HG02840 (cell line): Measurements from ENCODE around the gene MED27.

Experiments used
- ATAC-seq: cut with Tn5 transposase; IDR thresholded peaks from one replicate; pipeline ENCODE4 v1.9.1; 2021; ENCODE audit warnings: mild to moderate bottlenecking, moderate library complexity, moderate number of reproducible peaks; ENCODE audit not compliant: unreplicated experiment, low FRiP score

MED27 gene

GRCh38 chr9:132002643-132003318 is 76.9 kb downstream of the MED27 start:
- no peak for ATAC-seq

- ATAC-seq, result no peak
Observed at GRCh38 chr9:132001567-132001966, 78.1 kb downstream of the MED27 start.

- ATAC-seq, result no peak
Observed at GRCh38 chr9:132000659-132001058, 79.0 kb downstream of the MED27 start.

- no peak for ATAC-seq
Observed at GRCh38 chr9:131999692-132000551, 79.7 kb downstream of the MED27 start.

GRCh38 chr9:131997779-131998178 is 81.9 kb downstream of the MED27 start:
- ATAC-seq, result no peak

GRCh38 chr9:131997076-131997475 is 82.6 kb downstream of the MED27 start:
- no peak for ATAC-seq

- ATAC-seq, result no peak
Observed at GRCh38 chr9:131995382-131995781, 84.3 kb downstream of the MED27 start.

GRCh38 chr9:131994364-131995125 is 85.1 kb downstream of the MED27 start:
- ATAC-seq, result no peak

GRCh38 chr9:131992906-131993657 is 86.6 kb downstream of the MED27 start:
- no peak for ATAC-seq

GRCh38 chr9:131987232-131987631 is 92.4 kb downstream of the MED27 start:
- ATAC-seq, result no peak

DNA sequence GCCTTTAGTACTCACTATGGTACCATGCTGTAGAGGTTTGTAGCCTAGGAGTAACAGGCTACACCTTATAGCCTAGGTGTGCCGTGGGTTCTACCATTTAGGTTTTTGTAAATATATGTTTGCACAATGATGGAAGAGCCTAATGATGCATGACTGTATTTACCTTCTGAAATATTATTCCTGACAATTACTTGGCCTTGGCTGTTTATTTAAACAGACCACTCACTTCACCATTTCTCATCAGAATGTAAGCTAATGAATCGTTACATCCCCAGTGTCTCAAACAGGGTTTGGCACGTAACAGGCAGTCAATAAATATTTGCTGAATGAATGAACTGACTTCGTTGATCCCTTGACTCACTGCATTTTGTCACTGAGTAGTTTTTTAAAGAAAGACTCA is 93.1 kb downstream of the MED27 start:
- no peak for ATAC-seq

DNA sequence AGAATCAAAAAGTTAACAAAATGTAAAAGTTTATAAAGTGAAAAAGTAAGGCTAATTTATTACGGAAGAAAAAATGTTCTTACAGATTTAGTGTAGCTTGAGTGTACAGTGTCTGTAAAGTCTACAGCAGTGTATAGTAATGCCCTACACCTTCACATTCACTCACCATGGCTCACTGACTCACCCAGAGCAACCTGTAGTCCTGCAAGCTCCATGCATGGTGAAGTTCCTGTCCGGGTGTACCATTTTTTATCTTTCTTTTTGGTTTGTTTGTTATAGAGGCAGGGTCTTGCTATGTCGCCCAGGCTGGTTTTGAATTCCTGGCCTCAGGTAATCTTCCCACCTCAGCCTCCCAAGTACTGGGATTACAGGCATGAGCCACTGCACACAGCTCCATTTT is 93.6 kb downstream of the MED27 start:
- ATAC-seq, result no peak

DNA sequence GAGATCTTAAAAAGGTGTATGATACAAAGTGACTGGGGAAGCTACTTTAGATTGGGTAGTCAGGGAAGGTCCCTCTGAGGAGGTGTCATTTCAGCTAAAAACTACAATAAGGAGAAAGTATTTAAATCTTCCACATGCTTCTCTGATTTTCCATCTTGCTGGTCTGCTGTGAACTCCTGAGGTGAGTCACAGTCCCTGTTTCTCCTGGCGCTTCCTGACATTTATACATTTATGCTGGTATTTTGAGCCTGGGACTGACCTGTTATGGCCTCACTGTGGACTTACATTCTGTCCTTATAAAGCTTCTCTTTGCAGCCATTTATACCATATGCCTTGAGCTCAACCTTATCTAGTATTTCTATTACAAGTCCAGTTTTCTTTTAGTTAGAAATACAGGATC is 95.1 kb downstream of the MED27 start:
- ATAC-seq, result no peak

- ATAC-seq, result no peak
Observed at GRCh38 chr9:131982671-131983239, 96.9 kb downstream of the MED27 start.

GRCh38 chr9:131982102-131982501 is 97.6 kb downstream of the MED27 start:
- ATAC-seq, result no peak

DNA sequence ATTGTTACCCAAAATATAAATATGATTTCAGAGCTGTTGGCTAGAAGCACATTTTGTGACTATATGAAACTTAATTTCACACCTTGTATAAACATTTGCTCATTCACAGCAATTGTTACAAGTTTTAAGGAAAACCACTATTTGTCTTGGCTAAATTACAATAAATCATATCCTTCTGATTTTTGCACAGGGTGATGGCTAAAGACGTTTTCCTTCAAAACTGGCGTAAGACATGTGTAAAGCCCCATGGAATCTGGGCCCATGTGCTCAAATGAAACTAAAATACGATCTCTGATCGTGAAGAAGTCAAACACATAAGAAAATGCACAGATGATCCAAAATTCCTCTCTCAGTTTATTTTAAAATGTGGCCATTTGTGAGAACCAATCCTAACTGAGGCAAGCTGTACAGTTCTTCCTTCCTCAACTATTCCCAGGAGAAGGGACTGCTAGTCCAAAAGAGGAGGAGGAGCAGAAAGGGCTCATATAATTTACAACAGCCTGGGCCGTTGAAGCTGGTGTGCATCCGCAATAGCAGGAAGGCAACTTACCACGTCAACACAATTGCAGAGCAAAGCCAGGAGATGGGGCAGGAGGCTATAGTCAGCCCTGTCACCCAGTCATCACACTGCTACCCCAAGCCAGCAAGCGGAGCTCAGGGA is 98.4 kb downstream of the MED27 start:
- no peak for ATAC-seq

DNA sequence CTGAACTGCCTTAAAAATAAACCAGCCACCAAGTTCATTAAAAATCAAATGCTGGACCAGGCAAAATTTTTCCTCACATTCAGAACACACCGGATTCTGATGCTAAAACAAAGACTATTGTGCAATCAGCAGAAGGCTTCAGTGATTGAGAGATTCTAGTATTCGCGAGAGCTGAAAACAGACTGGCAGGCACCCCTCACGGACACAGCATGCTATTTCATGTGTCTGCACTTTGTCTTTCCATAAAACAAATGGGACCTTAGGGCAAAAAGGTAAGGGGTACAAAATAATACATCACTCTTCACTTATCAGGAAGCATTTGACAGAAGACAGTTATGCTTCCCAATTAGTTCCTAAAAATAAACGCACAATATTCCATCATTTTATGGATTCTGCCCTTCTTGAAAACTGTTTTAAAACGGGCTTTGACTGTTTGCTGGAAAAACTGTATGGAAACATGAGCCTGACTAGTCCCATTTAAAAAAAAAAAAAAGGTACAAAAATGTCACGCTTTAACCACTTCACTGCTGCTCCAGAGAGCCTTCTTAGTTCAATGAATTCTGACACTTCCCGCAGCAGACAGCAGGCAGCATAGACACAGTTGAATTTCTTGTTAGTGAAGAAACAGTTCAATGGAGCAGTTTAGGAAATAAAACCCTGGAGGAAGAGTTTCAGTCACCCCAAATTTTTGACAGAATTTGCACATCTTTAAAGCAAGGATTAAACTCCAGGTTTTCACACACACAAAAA is 99.2 kb downstream of the MED27 start:
- ATAC-seq, result no peak

DNA sequence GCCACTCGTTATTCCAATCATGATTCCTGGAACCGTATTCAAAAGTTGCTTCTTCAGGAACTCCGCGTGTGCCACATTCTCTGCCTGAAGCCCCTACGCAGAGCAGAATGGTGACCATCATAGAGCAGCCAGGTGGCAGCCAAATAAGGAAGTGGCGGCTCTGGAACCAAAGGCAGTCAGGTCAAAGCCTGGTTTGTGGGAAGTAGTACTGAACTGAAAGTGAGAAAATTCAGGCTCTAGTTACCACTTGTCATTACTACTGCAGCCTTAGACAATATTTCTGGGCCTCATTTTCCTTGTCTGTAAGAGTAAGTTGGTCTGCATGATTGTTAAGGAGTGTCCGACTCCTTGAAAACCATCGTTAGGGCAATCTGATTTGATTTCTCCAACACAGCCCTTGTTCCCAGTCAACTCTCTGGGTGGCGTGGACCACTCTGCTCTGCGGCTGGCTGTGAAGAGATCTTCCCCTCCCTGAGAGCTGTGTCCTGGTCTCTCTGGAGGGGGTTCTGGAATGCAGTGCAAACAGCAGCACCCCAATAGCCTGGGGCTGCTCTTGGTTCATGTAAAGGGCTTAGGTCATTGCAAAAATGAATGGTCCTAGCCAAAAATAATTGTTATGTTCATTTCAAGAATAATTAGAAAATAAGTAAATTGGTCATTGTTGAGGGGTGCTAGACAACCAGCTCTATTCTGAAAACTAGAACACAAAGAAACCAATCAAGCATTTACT is 102.4 kb downstream of the MED27 start:
- ATAC-seq, result no peak
